Left lung (tissue), 10 donors: ENCODE measurements around the gene FNTB. TPM values are rescaled to one million over a fixed set of nuclear protein-coding genes. Genes with fewer than 3 reads are reported as not detected.

Experiments
- ATAC-seq: fragments of 200-7000 bp; cut with Tn5 transposase; one replicate; pipeline ENCODE4 v1.9.1; 2020; ENCODE audit warnings: moderate library complexity
- DNase-seq, 4 donors: peaks; one replicate each; pipeline ENCODE4 v3.0.0-alpha.2; 2013 to 2020
- H3K27ac ChIP-seq, 2 donors: fragments of 200-600 bp; sonication (generic) in 1 of 2; one replicate each; pipeline versions ENCODE4 v1.5.0 to v1.8.0; 2020 to 2021
- H3K27me3 ChIP-seq, 2 donors: fragments of 200-600 bp; sonication (generic) in 1 of 2; one replicate each; pipeline versions ENCODE4 v1.5.0 to v1.8.0; 2020 to 2021
- H3K36me3 ChIP-seq, 2 donors: fragments of 200-600 bp; sonication (generic) in 1 of 2; one replicate each; pipeline versions ENCODE4 v1.5.0 to v1.8.0; 2020 to 2021
- H3K4me1 ChIP-seq, 2 donors: fragments of 200-600 bp; one replicate each; pipeline ENCODE4 v1.8.0; 2021
- H3K4me3 ChIP-seq, 2 donors: fragments of 200-600 bp; sonication (generic) in 1 of 2; one replicate each; pipeline versions ENCODE4 v1.5.0 to v1.8.0; 2020 to 2021; ENCODE audit warnings: mild to moderate bottlenecking in 1 of 2
- H3K9me3 ChIP-seq, 2 donors: fragments of 200-600 bp; sonication (generic) in 1 of 2; one replicate each; pipeline versions ENCODE4 v1.5.0 to v1.8.0; 2020 to 2021
- CTCF ChIP-seq, 2 donors: fragments of 200-600 bp; sonication (generic) in 1 of 2; IDR thresholded peaks; one replicate each; pipeline versions ENCODE4 v1.5.0 to v1.8.0; 2021; ENCODE audit warnings: antibody characterized with exemption in 2 of 2
- intact Hi-C, 2 donors: fragments of 100-400 bp; cut with DNase I; formaldehyde crosslinking; loops; one replicate each; pipeline versions ENCODE4 v1.11.2 to v1.14.2; 2022
- polyA plus RNA-seq, 6 donors: library from polyadenylated mRNA; unstranded; fragments of 120-200 nt; gene quantifications; one replicate each; pipeline ENCODE4 v1.2.1, GENCODE V29; 2013; ENCODE audit not compliant: insufficient read length in 6 of 6
- total RNA-seq, 2 donors: library from RNA; stranded (reverse); fragmentation: NEBNext Ultra II Directional; extraction: Animal tissue kit (Norgen Biotek cat#: 25700); gene quantifications; one replicate each; pipeline ENCODE4 v1.2.1, GENCODE V29; 2021
- donor health status: DM: no; HTN: yes; CAD: no.
- donor health status: DM: no; HTN: no; CAD: no.

The FNTB gene
- total and polyA plus RNA-seq, 8 donors: 16.6 to 32.7 (median 29.4) TPM

- no peak for DNase-seq
Observed at GRCh38 chr14:64947710-64948611, 38.7 kb upstream of the FNTB start.

GRCh38 chr14:64948612-64949210, 38.0 kb upstream of the FNTB start:
- TF ChIP-seq CTCF (IDR thresholded peaks at IDR 0.05): no peak
- H3K9me3 ChIP-seq: no peaks in the 10 kb centered on the region
- no peak for DNase-seq
- H3K4me1 ChIP-seq: peaks cover 0 to 21% of the 10 kb centered on the region in 2 donors
- no peak for ATAC-seq
- no peak overlapping the region for H3K4me3 ChIP-seq
- intact Hi-C loops: no loop called here
- no peaks in the 10 kb centered on the region for H3K27me3 ChIP-seq
- peaks cover 0 to 72% of the 10 kb centered on the region in 2 donors for H3K36me3 ChIP-seq
- no peak overlapping the region for H3K27ac ChIP-seq

More at GRCh38 chr14:64947710-64948611, 38.7 kb upstream of the FNTB start:
- Histone ChIP-seq H3K36me3 (peaks cover 0 to 69% of the 10 kb centered on the region in 2 donors), H3K9me3 (no peaks in the 10 kb centered on the region), H3K27ac (no peak overlapping the region), H3K27me3 (no peaks in the 10 kb centered on the region), H3K4me1 (peaks cover 0 to 24% of the 10 kb centered on the region in 2 donors), H3K4me3 (no peak overlapping the region)
- no peak for ATAC-seq
- TF ChIP-seq CTCF (IDR thresholded peaks at IDR 0.05): no peak
- intact Hi-C loops: no loop called here

GRCh38 chr14:64950889-64951288, 35.8 kb upstream of the FNTB start:
- no peak for TF ChIP-seq CTCF (IDR thresholded peaks at IDR 0.05)
- intact Hi-C loops: no loop called here
- Histone ChIP-seq H3K4me1 (peaks cover 0 to 16% of the 10 kb centered on the region in 2 donors), H3K27ac (no peak overlapping the region), H3K9me3 (no peaks in the 10 kb centered on the region), H3K27me3 (no peaks in the 10 kb centered on the region), H3K4me3 (no peak overlapping the region), H3K36me3 (peaks cover 0 to 62% of the 10 kb centered on the region in 2 donors)
- no peak for DNase-seq
- no peak for ATAC-seq

GRCh38 chr14:64951291-64951690, 35.4 kb upstream of the FNTB start:
- TF ChIP-seq CTCF (IDR thresholded peaks at IDR 0.05): no peak
- DNase-seq (no peak), ATAC-seq (no peak)
- no peaks in the 10 kb centered on the region for H3K27me3 ChIP-seq
- intact Hi-C loops: no loop called here
- H3K27ac ChIP-seq: no peak overlapping the region
- H3K36me3 ChIP-seq: peaks cover 0 to 61% of the 10 kb centered on the region in 2 donors
- H3K4me3 ChIP-seq: no peak overlapping the region
- H3K9me3 ChIP-seq: no peaks in the 10 kb centered on the region
- peaks cover 0 to 12% of the 10 kb centered on the region in 2 donors for H3K4me1 ChIP-seq

GRCh38 chr14:64951724-64952123, 35.0 kb upstream of the FNTB start:
- no peak for TF ChIP-seq CTCF (IDR thresholded peaks at IDR 0.05)
- ATAC-seq (no peak), DNase-seq (no peak)
- Histone ChIP-seq H3K27me3 (no peaks in the 10 kb centered on the region), H3K27ac (no peak overlapping the region), H3K9me3 (no peaks in the 10 kb centered on the region), H3K4me1 (peaks cover 0 to 8% of the 10 kb centered on the region in 2 donors), H3K4me3 (no peak overlapping the region), H3K36me3 (peaks cover 0 to 57% of the 10 kb centered on the region in 2 donors)
- intact Hi-C loops: no loop called here
